B cell (primary cell): Measurements from ENCODE around the gene RDH13. TPM values are rescaled to one million over a fixed set of nuclear protein-coding genes. Genes with fewer than 3 reads are reported as not detected.

Experiments used
- ATAC-seq: fragments of 200-7000 bp; cut with Tn5 transposase; one replicate; pipeline ENCODE4 v1.10.0; 2021; ENCODE audit warnings: low read depth, mild to moderate bottlenecking, moderate number of reproducible peaks, moderate library complexity
- CTCF ChIA-PET: fragments of 350-600 bp; sonication (Branson Sonifier 250); formaldehyde crosslinking; loops from one replicate; lab custom pipeline; 2021; ENCODE audit warnings: antibody characterized with exemption, inconsistent platforms; lab: Charles Lee
- POLR2A ChIA-PET: fragments of 350-600 bp; sonication (Branson Sonifier 250); formaldehyde crosslinking; loops from one replicate; lab custom pipeline; 2021; ENCODE audit warnings: antibody characterized with exemption; lab: Charles Lee
- DNase-seq: peaks from one replicate; pipeline ENCODE4 v3.0.0; 2013
- H2AFZ ChIP-seq: 2 replicates; pipeline ENCODE4 v1.6.1; 2012; ENCODE audit warnings: mild to moderate bottlenecking, low read depth, low read length; ENCODE audit not compliant: insufficient read depth, poor library complexity, severe bottlenecking
- H3K27ac ChIP-seq, 2 donors: 1 replicate in 1 of 2; 2 replicates in 1 of 2; pipeline ENCODE4 v1.5.1; 2012 to 2013; ENCODE audit warnings: low read length in 2 of 2, mild to moderate bottlenecking in 2 of 2, moderate library complexity in 1 of 2
- H3K27me3 ChIP-seq, 4 experiments: fragments of 200-600 bp in 1 of 4; sonication (generic) in 1 of 4; replicated peaks in 1 of 4; 1 replicate in 2 of 4; 2 replicates in 2 of 4; pipeline versions ENCODE4 v1.6.1 to v1.7.0; 2013 to 2016; ENCODE audit warnings: low read length in 3 of 4, mild to moderate bottlenecking in 2 of 4, mixed read lengths in 1 of 4, moderate library complexity in 1 of 4; ENCODE audit not compliant: insufficient read depth in 4 of 4, control insufficient read depth in 3 of 4; ENCODE audit errors: control extremely low read depth in 1 of 4
- H3K36me3 ChIP-seq, 2 experiments: replicated peaks in 1 of 2; 1 replicate in 1 of 2; 2 replicates in 1 of 2; pipeline versions ENCODE4 v1.6.1 to v1.7.1; 2013; ENCODE audit warnings: low read length in 1 of 2; ENCODE audit not compliant: insufficient read depth in 2 of 2, control insufficient read depth in 1 of 2; ENCODE audit errors: control extremely low read depth in 1 of 2, extremely low read depth in 1 of 2
- H3K4me1 ChIP-seq, 2 donors: fragments of 200-600 bp in 1 of 2; sonication (generic) in 1 of 2; 1 replicate in 1 of 2; 2 replicates in 1 of 2; pipeline versions ENCODE4 v1.5.1 to v1.6.1; 2013 to 2017; ENCODE audit warnings: low read length in 2 of 2; ENCODE audit not compliant: control insufficient read depth in 2 of 2, insufficient read depth in 2 of 2
- H3K4me2 ChIP-seq: replicated peaks from 2 replicates; pipeline ENCODE3; 2012; ENCODE audit warnings: mild to moderate bottlenecking, low read depth, low read length; ENCODE audit not compliant: poor library complexity, severe bottlenecking
- H3K4me3 ChIP-seq, 5 experiments: fragments of 200-600 bp in 1 of 5; sonication (generic) in 1 of 5; 1 replicate in 3 of 5; 2 replicates in 2 of 5; pipeline versions ENCODE4 v1.5.1 to v1.7.0; 2011 to 2016; ENCODE audit warnings: low read length in 4 of 5, mild to moderate bottlenecking in 4 of 5, low read depth in 2 of 5, control low read depth in 1 of 5, moderate library complexity in 1 of 5; ENCODE audit not compliant: insufficient read depth in 1 of 5; ENCODE audit errors: control extremely low read depth in 1 of 5, extremely low read depth in 1 of 5
- H3K79me2 ChIP-seq: fragments of 200-600 bp; sonication (generic); one replicate; pipeline ENCODE4 v1.6.0; 2016; ENCODE audit warnings: low read length; ENCODE audit not compliant: control insufficient read depth, insufficient read depth
- H3K9ac ChIP-seq: fragments of 200-600 bp; sonication (generic); 2 replicates; pipeline ENCODE4 v1.6.1; 2017; ENCODE audit warnings: mild to moderate bottlenecking, low read length, moderate library complexity
- H3K9me3 ChIP-seq, 3 donors: one replicate each; pipeline versions ENCODE4 v1.6.1 to v1.7.1; 2013; ENCODE audit warnings: low read length in 2 of 3; ENCODE audit not compliant: control insufficient read depth in 2 of 3, insufficient read depth in 1 of 3; ENCODE audit errors: control extremely low read depth in 1 of 3
- H4K20me1 ChIP-seq: 2 replicates; pipeline ENCODE4 v1.6.0; 2012; ENCODE audit warnings: mild to moderate bottlenecking, low read length; ENCODE audit not compliant: insufficient read depth, control insufficient read depth, poor library complexity, severe bottlenecking
- H3K27ac Mint-ChIP-seq: one replicate; pipeline ENCODE4 v1.8.0; 2021; ENCODE audit warnings: mixed read lengths
- H3K27me3 Mint-ChIP-seq: one replicate; pipeline ENCODE4 v1.8.0; 2021; ENCODE audit warnings: mixed read lengths
- H3K4me1 Mint-ChIP-seq: one replicate; pipeline ENCODE4 v1.8.0; 2021; ENCODE audit warnings: mixed read lengths
- H3K4me3 Mint-ChIP-seq: one replicate; pipeline ENCODE4 v1.8.0; 2021; ENCODE audit warnings: mixed read lengths
- H3K9me3 Mint-ChIP-seq: one replicate; pipeline ENCODE4 v1.8.0; 2022; ENCODE audit warnings: mixed read lengths; ENCODE audit not compliant: insufficient read depth
- CTCF ChIP-seq: fragments of 200-600 bp; IDR thresholded peaks from one replicate; pipeline ENCODE4 v1.8.0; 2022; ENCODE audit warnings: antibody characterized with exemption, mild to moderate bottlenecking
- EZH2 ChIP-seq: IDR thresholded peaks from 2 replicates; pipeline ENCODE4 v1.6.1; 2012; ENCODE audit warnings: borderline replicate concordance, low read depth, mild to moderate bottlenecking, moderate library complexity, low read length; ENCODE audit not compliant: insufficient read depth, poor library complexity, severe bottlenecking
- WGBS: methylation state at CpG from one replicate; pipeline ENCODE4 v1.1.5; 2013; ENCODE audit warnings: missing lambda C conversion rate; ENCODE audit not compliant: insufficient coverage; 5-methylcytosine and 5-hydroxymethylcytosine counted together
- intact Hi-C: fragments of 100-400 bp; cut with micrococcal nuclease; formaldehyde crosslinking; loops from one replicate; pipeline ENCODE4 v1.10.0; 2022
- polyA plus RNA-seq: library from polyadenylated mRNA; depleted of rRNA; stranded (reverse); fragments of >200 nt; gene quantifications from 2 replicates; pipeline ENCODE4 v1.2.3, GENCODE V29; 2012
- total RNA-seq, 2 donors: library from RNA; stranded (reverse); fragments of 120-200 nt in 1 of 2; gene quantifications; 1 replicate in 1 of 2; 2 replicates in 1 of 2; pipeline versions ENCODE4 v1.2.3 to v1.2.4, GENCODE V29; 2013 to 2022

RDH13 gene
- total and polyA plus RNA-seq, 2 donors (not counting 1 experiment from before 2014, with no cell fraction given): 17.5 to 20.4 TPM

GRCh38 chr19:55097864-55098715 is 35.1 kb upstream of the RDH13 start:
- Mint-ChIP-seq H3K27me3 (no peaks in the 10 kb centered on the region), H3K9me3 (no peaks in the 10 kb centered on the region), H3K27ac (peak overlapping the region; percentile 20), H3K4me3 (no peak overlapping the region), H3K4me1 (peaks cover 4% of the 10 kb centered on the region)
- Histone ChIP-seq H3K27me3 (no peaks in the 10 kb centered on the region), H2AFZ (no peak overlapping the region), H3K27ac (no peak overlapping the region), H3K9me3 (peaks cover 0 to 7% (median 0%) of the 10 kb centered on the region in 3 donors), H3K4me3 (no peak overlapping the region), H3K9ac (no peak overlapping the region), H3K4me2 (no peak overlapping the region), H4K20me1 (peaks cover 60% of the 10 kb centered on the region), H3K4me1 (peaks cover 0 to 6% of the 10 kb centered on the region in 2 donors), H3K79me2 (peaks cover 6% of the 10 kb centered on the region), H3K36me3 (peaks cover 0 to 58% of the 10 kb centered on the region in 2 experiments)
- 89% methylated on average over 20 of the region's 23 CpGs for WGBS
- TF ChIP-seq EZH2: no peak
- no peak for TF ChIP-seq CTCF
- CTCF ChIA-PET: no interaction called here
- DNase-seq (no peak), ATAC-seq (no peak)
- intact Hi-C loops: no loop called here
- POLR2A ChIA-PET: no interaction called here

- POLR2A ChIA-PET: no interaction called here
- intact Hi-C loops: no loop called here
- WGBS: 85% methylated on average over 11 of the region's 23 CpGs
- Histone ChIP-seq H3K9ac (no peak overlapping the region), H3K79me2 (peaks cover under 1% of the 10 kb centered on the region), H3K36me3 (peaks cover 0 to 46% of the 10 kb centered on the region in 2 experiments), H3K9me3 (peaks cover 0 to 3% (median 0%) of the 10 kb centered on the region in 3 donors), H3K27ac (no peak overlapping the region), H4K20me1 (peaks cover 54% of the 10 kb centered on the region), H3K4me1 (peaks cover 0 to 6% of the 10 kb centered on the region in 2 donors), H3K4me2 (no peak overlapping the region), H3K27me3 (no peaks in the 10 kb centered on the region), H2AFZ (no peak overlapping the region), H3K4me3 (no peak overlapping the region)
- no peak overlapping the region for H3K27ac Mint-ChIP-seq
- CTCF ChIA-PET: no interaction called here
- H3K27me3 Mint-ChIP-seq: no peaks in the 10 kb centered on the region
- DNase-seq: no peak
- TF ChIP-seq EZH2: no peak
- ATAC-seq: no peak
- no peak overlapping the region for H3K4me3 Mint-ChIP-seq
- no peaks in the 10 kb centered on the region for H3K9me3 Mint-ChIP-seq
- H3K4me1 Mint-ChIP-seq: peaks cover 4% of the 10 kb centered on the region
Observed at GRCh38 chr19:55096061-55096701, 33.2 kb upstream of the RDH13 start.
